Measurements from ENCODE around the gene HS2ST1.

DNA sequence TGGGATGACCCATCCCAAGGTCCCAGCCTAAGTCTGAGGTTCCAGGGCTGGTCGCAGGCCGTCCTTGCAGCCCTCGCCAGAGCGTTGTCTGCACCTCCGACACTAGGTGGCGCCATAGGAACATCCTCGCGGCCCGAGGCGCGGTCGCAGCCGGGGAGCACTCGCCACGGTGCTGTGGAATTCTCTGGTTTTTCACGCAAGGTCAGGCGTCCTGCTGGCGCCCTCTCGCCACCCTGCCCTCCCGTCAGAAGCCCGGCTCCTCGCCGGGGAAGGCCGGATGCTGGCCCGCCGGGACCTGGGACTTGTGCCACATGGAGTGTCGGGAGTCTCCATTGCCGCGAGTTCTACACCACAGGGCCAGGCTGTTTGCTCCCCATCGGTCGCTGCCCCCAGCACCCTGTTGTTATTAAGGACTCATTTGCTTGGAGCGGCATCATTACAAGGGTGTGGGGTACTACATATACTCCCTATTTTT lies 217.4 kb downstream of the HS2ST1 start:
- no peak for TF ChIP-seq EP300 (IDR thresholded peaks at IDR 0.05)
- no peak for TF ChIP-seq POLR2AphosphoS5 (IDR thresholded peaks at IDR 0.05)
- TF ChIP-seq, protein P1, sequence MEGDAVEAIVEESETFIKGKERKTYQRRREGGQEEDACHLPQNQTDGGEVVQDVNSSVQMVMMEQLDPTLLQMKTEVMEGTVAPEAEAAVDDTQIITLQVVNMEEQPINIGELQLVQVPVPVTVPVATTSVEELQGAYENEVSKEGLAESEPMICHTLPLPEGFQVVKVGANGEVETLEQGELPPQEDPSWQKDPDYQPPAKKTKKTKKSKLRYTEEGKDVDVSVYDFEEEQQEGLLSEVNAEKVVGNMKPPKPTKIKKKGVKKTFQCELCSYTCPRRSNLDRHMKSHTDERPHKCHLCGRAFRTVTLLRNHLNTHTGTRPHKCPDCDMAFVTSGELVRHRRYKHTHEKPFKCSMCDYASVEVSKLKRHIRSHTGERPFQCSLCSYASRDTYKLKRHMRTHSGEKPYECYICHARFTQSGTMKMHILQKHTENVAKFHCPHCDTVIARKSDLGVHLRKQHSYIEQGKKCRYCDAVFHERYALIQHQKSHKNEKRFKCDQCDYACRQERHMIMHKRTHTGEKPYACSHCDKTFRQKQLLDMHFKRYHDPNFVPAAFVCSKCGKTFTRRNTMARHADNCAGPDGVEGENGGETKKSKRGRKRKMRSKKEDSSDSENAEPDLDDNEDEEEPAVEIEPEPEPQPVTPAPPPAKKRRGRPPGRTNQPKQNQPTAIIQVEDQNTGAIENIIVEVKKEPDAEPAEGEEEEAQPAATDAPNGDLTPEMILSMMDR (IDR thresholded peaks at IDR 0.05), result peak; percentile 70 to 90
- no peak for TF ChIP-seq POLR2A (IDR thresholded peaks at IDR 0.05)
